ENCODE results near the gene PRKCD. TPM values are rescaled to one million over a fixed set of nuclear protein-coding genes. Genes with fewer than 3 reads are reported as not detected.

PRKCD gene
- total RNA-seq, 1 experiment from 2014 or later: 30.9 TPM

DNA sequence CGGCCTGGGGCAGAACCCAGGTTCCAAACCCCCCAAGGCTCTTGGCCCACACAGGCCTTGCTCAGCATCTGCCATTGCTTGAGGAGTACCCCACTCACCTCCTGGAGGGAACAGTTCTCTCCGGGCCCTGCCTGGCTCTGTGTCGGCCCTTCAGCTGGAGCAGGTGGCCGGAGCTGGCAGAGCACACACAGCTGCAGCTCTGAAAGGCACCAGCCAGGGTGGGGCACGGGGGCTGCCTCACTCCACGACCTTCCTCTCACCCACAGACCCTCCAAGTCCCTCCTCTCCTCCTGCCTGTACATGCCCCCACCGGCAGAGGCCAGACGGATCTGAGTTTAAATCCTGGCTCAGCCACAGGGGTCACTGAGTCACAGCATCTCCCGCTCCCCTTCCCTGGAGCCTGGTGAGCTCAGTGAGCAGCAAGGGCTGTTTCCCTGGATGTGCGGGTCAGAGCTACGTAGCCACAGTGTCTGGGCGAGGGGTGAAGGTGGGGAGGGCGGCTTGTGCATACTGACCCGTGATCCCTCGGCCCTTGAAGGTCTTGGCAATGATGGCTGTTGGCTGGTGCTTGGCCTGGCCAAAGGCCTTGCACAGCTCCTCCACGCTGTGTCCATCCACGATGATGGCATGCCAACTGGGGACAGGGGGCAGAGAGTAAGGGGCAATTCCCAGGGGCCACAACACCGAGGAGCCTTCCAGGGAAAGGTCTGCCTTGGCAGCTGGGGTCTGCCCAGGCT, 71.8 kb downstream of the PRKCD start:
- no peaks in the 10 kb centered on the region for H3K4me1 Mint-ChIP-seq (ENCODE audit: low read depth, unreplicated experiment)
- CTCF ChIA-PET: interaction anchor here (1.0 kb wide), 1 partner anchor 13 kb away, joined by 3 read pairs; no protein-coding TSS in a partner anchor
- no TSS peak for BruUV-seq (replicated peaks)
- intact Hi-C loops (cut with micrococcal nuclease; ENCODE audit: unreplicated experiment): no loop called here
- TF ChIP-seq, protein P1, sequence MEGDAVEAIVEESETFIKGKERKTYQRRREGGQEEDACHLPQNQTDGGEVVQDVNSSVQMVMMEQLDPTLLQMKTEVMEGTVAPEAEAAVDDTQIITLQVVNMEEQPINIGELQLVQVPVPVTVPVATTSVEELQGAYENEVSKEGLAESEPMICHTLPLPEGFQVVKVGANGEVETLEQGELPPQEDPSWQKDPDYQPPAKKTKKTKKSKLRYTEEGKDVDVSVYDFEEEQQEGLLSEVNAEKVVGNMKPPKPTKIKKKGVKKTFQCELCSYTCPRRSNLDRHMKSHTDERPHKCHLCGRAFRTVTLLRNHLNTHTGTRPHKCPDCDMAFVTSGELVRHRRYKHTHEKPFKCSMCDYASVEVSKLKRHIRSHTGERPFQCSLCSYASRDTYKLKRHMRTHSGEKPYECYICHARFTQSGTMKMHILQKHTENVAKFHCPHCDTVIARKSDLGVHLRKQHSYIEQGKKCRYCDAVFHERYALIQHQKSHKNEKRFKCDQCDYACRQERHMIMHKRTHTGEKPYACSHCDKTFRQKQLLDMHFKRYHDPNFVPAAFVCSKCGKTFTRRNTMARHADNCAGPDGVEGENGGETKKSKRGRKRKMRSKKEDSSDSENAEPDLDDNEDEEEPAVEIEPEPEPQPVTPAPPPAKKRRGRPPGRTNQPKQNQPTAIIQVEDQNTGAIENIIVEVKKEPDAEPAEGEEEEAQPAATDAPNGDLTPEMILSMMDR (IDR thresholded peaks at IDR 0.05; ENCODE audit: insufficient read depth in 1 of 2, low read depth in 1 of 2, low read length in 1 of 2, severe bottlenecking in 1 of 2, unreplicated experiment in 1 of 2): no peak
- peaks cover 86% of the 10 kb centered on the region for H3K36me3 Mint-ChIP-seq (ENCODE audit: insufficient read depth, unreplicated experiment)
- POLR2A ChIA-PET: no interaction called here
- no peak for DNase-seq
- H3K9me3 ChIP-seq: no peaks in the 10 kb centered on the region
- H3K27me3 ChIP-seq (replicated peaks; ENCODE audit: control insufficient read depth, insufficient read depth, low read length): no peaks in the 10 kb centered on the region
- peaks cover 2% of the 10 kb centered on the region; the same call in 1 of the 2 replicates for H3K4me1 ChIP-seq
- peaks cover 7% of the 10 kb centered on the region for H3K36me3 ChIP-seq (ENCODE audit: control insufficient read depth, insufficient read depth, low read length)
- no peaks in the 10 kb centered on the region for H3K27me3 Mint-ChIP-seq (ENCODE audit: insufficient read depth, unreplicated experiment)
- no peak overlapping the region for H3K4me3 Mint-ChIP-seq (ENCODE audit: unreplicated experiment)
- no peaks in the 10 kb centered on the region for H3K9me3 Mint-ChIP-seq (ENCODE audit: unreplicated experiment)
- no peak overlapping the region for H3K4me3 ChIP-seq (ENCODE audit: low read depth, low read length)
- no peak overlapping the region for H3K27ac Mint-ChIP-seq (ENCODE audit: unreplicated experiment)

DNA sequence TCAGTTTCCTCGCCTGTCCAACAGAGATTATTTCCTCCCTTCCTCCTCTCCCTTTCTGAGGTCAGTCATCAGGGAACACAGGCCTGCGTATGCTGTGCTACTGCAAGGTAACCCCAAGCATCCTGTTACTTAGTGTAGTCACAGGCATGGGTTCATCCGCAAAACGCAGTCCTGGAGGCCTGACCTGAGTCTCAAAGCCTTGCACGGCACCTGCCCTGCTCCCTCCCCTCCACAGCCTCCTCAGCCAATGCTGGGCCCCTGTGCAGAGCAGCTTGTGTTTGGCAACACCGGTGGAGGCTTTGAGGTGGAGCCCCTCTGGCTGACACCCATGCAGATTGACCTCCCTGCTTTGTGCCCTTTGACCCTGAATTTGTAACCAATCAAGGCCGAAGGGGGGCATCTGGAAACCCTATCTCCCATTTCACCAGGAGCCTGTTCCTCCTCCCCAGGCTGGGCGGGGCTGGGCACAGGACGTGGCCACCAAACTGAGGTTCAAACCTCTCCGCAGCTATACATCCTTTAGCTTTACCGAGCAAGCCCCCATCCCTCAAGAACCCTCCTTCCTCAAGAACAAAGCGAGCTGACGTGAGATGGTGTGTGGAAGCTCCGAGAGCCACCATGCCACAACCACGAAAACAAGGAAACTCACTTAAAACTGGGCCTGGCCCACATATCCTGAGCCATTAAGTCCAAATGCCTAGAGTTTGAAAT, 73.3 kb downstream of the PRKCD start:
- CTCF ChIA-PET: interaction anchor here (0.7 kb wide), 1 partner anchor 14 kb away, joined by 3 read pairs; no protein-coding TSS in a partner anchor
- Mint-ChIP-seq H3K27me3 (ENCODE audit: insufficient read depth, unreplicated experiment) (no peaks in the 10 kb centered on the region), H3K4me1 (ENCODE audit: low read depth, unreplicated experiment) (peaks cover 12% of the 10 kb centered on the region), H3K36me3 (ENCODE audit: insufficient read depth, unreplicated experiment) (peaks cover 86% of the 10 kb centered on the region), H3K27ac (ENCODE audit: unreplicated experiment) (no peak overlapping the region), H3K9me3 (ENCODE audit: unreplicated experiment) (no peaks in the 10 kb centered on the region), H3K4me3 (ENCODE audit: unreplicated experiment) (no peak overlapping the region)
- Histone ChIP-seq H3K4me1 (peaks cover 14% of the 10 kb centered on the region), H3K4me3 (ENCODE audit: low read depth, low read length) (no peak overlapping the region), H3K36me3 (ENCODE audit: control insufficient read depth, insufficient read depth, low read length) (peaks cover 4% of the 10 kb centered on the region), H3K27me3 (replicated peaks; ENCODE audit: control insufficient read depth, insufficient read depth, low read length) (no peaks in the 10 kb centered on the region), H3K9me3 (no peaks in the 10 kb centered on the region)
- DNase-seq: no peak
- TF ChIP-seq, protein P1 (IDR thresholded peaks at IDR 0.05; ENCODE audit: insufficient read depth in 1 of 2, low read depth in 1 of 2, low read length in 1 of 2, severe bottlenecking in 1 of 2, unreplicated experiment in 1 of 2): no peak
- intact Hi-C loops (cut with micrococcal nuclease; ENCODE audit: unreplicated experiment): no loop called here
- POLR2A ChIA-PET: no interaction called here
- BruUV-seq (replicated peaks): no TSS peak

DNA sequence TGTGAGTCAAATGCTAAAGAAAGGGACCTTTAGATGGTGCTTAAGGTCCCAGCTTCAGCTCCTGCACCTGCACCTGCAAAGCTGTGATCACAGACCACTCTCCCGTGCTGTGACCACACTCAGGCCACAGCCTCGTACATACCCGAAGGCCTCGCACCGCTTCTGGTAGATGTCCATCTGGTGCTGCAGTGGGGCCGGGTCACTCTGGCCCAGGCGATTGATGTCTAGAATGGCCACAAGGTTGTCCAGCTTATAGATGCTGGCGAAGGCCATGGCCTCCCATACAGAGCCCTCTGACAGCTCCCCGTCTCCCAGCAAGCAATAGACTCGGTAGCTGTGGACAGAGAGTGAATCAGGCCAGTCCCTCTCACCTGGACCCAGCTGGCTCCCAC, 73.8 kb downstream of the PRKCD start:
- TF ChIP-seq, protein P1 (IDR thresholded peaks at IDR 0.05; ENCODE audit: insufficient read depth in 1 of 2, low read depth in 1 of 2, low read length in 1 of 2, severe bottlenecking in 1 of 2, unreplicated experiment in 1 of 2): no peak
- ChIA-PET CTCF (no interaction called here), POLR2A (no interaction called here)
- intact Hi-C loops (cut with micrococcal nuclease; ENCODE audit: unreplicated experiment): no loop called here
- Histone ChIP-seq H3K9me3 (no peaks in the 10 kb centered on the region), H3K4me1 (peaks cover 17% of the 10 kb centered on the region), H3K27me3 (replicated peaks; ENCODE audit: control insufficient read depth, insufficient read depth, low read length) (no peaks in the 10 kb centered on the region), H3K36me3 (ENCODE audit: control insufficient read depth, insufficient read depth, low read length) (peaks cover 4% of the 10 kb centered on the region), H3K4me3 (ENCODE audit: low read depth, low read length) (no peak overlapping the region)
- Mint-ChIP-seq H3K27ac (ENCODE audit: unreplicated experiment) (peak overlapping the region; percentile 53), H3K36me3 (ENCODE audit: insufficient read depth, unreplicated experiment) (peaks cover 89% of the 10 kb centered on the region), H3K4me1 (ENCODE audit: low read depth, unreplicated experiment) (peaks cover 12% of the 10 kb centered on the region), H3K9me3 (ENCODE audit: unreplicated experiment) (no peaks in the 10 kb centered on the region), H3K27me3 (ENCODE audit: insufficient read depth, unreplicated experiment) (no peaks in the 10 kb centered on the region), H3K4me3 (ENCODE audit: unreplicated experiment) (no peak overlapping the region)
- no TSS peak for BruUV-seq (replicated peaks)
- no peak for DNase-seq

Data from Caco-2 (cell line).